COR-L47 (cell line): Measurements from ENCODE around the gene DUSP28.
"Not testable (repeated sequence)": the region's sequence is repeated elsewhere in the genome, so short reads cannot be mapped to it uniquely, and the experiment has no call there.

Experiments used
- DNase-seq: peaks from one replicate; lab custom pipeline; 2025; lab: John Stamatoyannopoulos, UW

DUSP28 gene

DNA sequence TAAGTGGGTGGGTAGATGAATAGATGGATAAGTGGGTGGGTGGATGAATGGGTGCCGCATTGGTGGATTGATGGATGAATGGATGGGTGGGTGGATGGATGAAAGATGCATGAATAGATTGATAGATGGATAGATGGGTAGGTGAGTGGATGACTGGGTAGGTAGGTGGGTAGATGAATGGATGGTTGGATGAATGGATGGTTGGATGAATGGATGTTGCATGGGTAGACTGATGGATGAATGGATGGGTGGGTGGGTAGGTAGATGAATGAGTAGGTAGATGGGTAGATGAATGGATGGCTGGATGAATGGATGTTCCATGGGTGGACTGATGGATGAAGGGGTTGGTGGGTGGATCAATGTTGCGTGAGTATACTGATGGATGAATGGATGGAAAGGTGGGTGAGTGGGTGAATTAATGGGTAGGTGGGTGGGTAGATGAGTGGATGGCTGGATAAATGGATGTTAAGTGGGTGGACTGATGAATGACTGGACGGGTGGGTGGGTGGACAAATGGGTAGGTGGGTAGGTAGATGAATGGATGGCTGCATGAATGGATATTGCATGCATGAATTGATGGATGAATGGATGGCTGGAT is 32.9 kb upstream of the DUSP28 start:
- DNase-seq = no peak

DNA sequence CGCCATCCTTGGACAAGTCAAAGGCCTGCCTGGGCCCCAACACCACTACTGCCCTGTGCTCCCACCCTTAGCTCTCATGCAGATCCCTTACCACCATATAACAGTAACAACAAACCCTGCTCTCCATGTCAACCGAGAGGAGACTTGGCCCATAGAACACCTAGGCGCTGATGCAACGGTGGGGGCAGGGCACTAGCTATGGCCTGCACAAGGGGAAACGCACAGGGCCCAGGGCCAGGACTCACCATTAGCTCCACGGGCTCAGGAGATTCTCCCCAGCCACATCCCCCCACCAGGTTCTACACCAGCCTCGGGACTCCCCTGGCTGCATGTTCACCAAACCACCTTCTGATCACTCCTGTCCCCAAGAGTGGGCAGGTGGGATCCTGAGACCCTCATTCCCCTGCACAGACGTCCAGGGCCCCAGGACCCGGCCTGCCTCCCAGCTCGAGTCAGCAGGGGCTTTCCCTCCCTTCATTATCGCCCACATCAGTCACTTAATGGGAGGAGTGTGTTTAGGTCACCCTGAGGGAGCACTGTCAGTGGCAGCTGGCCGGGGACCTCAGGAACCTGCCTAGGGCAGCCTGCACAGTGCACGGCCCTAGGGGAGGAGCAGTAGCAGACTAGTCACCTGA is 31.6 kb upstream of the DUSP28 start:
- DNase-seq = no peak

DNA sequence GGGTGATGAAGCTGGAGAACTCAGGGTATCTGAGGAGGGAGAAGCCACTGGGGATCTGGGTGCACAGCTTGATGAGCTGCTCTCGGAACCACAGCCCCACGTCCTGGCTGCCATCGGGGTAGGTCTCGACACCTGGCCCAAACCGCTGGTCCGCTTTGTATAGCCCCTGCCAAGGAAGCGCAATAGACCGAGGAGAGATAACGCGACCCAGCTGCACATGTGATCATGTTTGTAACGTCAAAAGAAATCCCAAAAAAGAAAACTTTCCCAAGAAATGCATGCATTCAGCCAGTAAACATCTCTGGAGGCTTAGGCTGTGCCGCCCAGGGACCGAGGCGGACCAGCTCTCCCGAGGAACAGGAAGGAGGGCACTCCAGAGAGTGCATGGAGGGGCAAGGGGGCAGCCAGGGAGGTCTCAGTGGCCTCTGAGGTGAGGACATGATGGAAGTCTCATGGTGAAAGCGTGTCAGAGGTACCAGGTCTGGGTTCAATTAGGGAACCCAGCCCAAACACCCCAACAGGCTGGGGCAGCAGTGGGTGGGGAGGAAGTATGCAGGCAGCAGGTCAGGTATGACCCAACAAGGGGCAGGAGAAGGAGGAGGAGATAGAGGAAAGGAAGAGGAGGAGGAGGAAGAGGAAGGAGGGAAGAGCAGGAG is 30.7 kb upstream of the DUSP28 start:
- no peak for DNase-seq

DNA sequence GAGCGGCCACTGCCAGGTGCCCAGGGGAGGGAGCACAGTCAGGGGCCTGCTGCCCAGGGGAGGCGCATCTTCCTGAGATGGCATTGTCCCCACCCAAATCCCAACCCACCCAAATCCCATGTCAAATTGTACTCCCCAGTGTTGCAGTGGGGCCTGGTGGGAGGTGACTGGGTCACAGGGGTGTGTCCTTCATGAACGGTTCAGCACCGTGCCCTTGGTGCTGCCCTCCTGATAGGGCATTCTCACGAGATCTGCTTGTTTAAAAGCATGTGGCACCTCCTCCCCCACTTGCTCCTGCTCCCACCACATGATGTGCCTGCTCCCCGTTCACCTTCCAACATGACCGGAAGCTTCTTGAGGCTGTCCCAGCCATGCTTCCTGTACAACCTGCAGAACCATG is 30.0 kb upstream of the DUSP28 start:
- DNase-seq = no peak

DNA sequence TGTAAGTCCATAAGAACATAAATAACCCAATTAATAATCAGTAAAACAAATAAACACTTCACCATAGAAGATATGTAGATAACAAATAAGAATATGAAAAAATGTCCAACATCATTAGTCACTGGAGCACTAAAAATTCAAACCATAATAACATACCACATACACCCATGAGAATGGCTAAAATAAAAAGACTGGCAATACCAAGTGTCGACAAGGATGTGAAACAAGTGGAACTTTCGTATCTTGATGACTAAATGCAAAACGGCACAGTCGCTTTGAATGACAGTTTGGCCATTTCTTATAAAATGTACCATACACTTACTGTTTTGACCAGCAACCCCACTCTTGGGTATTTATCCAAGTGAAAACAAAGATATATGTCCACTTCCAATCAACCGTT is 29.1 kb upstream of the DUSP28 start:
- DNase-seq = no peak

DNA sequence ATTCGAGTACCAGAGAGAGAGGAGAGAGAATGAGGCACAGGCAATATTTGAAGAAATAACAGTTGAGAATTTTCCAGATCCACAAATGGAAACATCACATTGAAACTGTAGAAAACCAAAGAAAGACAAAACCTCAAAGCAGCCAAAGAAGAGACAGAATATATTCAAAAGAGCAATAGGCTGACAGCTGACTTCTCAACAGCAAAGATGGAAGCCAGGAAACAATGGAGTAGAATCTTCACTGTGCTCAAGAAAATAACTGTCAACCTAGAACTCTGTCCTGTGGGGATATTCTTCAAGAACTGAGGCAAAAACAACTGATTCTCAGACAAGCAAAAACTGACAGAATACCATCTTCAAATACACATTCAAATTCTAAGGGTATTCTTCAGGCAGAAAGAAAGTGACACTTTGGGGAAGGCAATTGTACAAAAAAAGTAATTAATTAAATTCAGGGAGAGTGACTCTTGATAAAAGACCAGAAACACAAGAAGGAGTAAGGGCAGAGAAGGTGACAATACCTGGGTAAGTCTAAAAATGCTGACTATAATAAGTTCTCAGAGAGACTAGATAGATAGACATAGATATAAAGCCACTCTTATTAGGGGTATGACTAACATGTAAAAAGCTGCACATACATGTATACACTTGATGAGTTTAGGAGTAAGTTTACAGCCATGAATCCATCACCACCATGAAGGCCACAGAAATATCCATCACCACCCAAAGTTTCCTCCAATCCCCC is 28.0 kb upstream of the DUSP28 start:
- no peak for DNase-seq

DNA sequence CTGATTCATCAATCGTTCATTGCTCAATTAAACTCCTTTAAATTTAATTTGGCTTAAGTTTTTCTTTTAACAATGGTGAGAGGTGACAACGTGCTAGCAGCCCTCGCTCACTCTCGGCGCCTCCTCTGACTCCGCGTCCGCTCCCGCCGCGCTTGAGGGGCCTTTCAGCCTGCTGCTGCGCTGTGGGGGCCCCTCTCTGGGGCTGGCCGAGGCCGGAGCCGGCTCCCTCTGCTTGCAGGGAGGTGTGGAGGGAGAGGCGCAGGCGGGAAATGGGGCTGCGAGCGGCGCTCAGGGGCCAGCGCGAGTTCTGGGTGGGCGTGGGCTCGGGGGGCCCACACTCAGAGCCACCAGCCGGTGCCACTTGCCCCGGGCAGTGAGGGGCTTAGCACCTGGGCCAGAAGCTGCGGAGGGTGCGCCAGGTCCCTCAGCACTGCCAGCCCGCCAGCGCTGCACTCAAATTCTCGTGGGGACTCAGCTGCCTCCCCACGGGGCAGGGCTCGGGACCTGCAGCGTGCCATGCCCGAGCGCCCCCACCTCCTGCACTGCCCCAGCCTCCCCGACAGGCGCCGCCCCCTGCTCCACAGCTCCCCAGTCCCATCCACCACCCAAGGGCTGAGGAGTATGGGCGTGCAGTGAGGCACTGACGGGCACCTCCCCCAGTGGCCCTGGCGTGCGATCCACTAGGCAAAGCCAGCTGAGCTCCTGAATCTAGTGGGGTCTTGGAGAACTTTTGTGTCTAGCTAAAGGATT is 22.0 kb upstream of the DUSP28 start:
- no peak for DNase-seq

DNA sequence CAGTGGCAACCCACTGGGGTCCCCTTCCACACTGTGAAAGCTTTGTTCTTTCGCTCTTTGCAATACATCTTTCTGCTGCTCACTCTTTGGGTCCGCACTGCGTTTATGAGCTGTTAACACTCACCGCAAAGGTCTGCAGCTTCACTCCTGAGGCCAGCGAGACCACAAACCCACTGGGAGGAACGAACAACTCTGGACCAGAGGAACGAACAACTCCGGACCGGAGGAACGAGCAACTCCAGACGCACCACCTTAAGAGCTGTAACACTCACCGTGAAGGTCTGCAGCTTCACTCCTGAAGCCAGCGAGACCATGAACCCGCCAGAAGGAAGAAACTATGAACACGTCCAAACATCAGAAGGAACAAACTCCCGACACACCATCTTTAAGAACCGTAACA is 21.1 kb upstream of the DUSP28 start:
- DNase-seq = not testable (repeated sequence)

DNA sequence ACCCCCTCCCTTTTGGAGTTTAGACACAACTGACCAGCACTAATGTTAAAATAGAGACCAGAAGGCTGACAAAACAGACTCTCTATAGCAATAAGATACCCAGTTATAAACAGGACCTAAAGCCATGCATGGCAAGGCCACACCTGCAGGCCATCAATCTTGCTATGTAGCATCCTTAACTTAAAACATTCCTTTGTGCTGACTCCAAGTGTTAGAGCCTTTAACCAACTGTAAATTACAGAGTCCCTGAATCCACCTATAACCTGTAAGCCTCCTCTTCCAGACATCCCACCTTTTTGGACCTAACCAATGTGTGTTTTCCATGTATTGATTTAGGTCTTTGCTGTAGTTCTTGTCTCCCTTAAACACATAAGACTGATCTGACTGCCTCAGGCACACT is 20.3 kb upstream of the DUSP28 start:
- no peak for DNase-seq

DNA sequence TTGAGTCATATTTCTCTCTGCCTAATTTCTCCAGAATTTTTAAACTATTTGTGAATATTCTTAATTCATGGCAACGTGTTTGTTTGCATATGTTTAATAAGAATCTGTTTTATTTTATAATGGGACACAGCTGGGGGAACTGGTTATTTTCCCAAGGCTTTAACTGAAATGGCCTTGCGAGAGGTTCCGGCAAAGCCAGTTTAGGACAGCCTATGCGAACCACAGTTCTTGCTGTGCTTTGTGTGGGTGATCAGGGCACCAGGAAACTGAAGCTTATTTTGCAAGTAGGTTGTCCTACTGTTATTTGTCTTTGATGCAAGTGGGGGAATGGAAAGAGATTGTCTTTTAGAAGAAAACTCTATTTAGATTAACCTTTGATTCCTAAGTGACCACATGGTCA is 8.9 kb upstream of the DUSP28 start:
- no peak for DNase-seq

DNA sequence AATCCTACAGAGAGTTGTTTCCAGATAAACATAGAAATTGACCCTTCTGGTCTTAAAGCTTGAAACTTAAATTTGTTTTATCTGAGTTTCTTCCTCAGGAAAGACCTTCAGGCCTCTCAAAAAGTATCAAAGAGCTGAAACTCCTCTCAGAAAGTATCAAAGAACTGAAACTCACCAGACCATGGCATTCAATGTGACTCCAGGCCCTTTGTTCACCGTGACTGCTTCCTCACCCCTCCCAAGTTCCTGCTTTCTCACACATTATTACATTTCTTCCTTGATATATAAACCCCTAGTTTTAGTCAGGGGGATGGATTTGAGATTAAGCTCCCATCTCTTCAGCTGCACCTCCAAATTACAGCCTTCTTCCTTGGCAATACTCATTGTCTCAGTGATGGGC is 8.3 kb upstream of the DUSP28 start:
- DNase-seq = no peak

DNA sequence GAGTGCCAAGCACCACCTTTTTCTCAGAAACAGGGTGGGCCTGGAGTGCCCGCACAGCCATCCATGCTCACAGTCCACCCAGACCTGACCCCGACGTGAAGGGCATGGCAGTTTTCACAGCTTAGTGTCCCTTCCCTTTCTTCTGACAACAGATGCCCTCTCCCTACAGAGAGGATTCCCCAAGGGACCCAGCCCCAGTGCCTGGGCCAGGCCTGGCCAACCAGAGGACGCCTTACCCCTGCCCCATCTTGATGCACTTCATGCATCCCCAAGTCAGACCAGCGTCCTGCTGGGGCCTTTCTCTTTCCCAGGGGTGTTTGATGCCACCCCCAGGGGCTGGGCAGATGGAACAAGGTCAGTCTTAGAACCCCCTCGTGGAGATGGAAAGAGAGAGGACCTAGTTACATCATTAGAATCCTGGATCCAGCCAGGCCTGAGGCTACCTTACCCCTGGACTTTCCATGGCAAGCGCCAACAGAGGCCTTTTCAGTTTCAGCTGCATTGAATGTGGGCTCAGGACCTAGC is 6.1 kb upstream of the DUSP28 start:
- DNase-seq = no peak

DNA sequence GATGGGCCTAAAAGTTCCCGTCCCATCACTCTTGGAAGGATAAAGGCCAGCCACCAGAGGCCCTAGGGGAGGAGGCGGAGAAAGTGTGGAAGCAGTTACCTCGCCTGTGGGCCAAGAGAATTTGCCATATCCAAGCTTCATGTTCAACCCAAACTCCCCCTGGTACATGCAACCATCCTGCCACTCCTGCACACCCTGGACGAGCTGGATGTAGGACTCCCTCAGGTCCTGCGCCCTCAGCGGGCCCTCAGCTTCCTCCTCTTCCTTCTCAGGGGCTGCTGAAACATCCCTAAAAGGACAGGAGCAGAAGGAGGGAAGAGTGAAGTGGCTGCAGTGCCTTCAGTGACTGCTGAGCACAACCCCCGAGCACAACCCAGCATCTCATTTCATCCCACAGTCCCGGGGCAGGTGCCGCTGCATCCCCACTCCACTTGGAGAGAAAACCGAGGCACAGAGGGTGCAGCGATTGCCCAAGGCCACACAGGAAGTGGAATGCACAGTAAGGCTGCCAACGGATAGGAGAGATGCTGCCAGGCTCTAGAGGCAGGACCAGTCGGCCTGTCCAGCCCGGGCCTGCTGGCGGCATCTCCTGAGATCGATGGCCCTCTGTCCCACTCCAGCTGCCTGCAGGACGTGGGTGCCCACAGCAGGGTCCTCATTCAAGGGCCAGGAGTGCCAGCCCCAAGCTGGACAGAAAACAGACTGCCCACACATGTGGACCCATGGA is 5.2 kb upstream of the DUSP28 start:
- no peak for DNase-seq

DNA sequence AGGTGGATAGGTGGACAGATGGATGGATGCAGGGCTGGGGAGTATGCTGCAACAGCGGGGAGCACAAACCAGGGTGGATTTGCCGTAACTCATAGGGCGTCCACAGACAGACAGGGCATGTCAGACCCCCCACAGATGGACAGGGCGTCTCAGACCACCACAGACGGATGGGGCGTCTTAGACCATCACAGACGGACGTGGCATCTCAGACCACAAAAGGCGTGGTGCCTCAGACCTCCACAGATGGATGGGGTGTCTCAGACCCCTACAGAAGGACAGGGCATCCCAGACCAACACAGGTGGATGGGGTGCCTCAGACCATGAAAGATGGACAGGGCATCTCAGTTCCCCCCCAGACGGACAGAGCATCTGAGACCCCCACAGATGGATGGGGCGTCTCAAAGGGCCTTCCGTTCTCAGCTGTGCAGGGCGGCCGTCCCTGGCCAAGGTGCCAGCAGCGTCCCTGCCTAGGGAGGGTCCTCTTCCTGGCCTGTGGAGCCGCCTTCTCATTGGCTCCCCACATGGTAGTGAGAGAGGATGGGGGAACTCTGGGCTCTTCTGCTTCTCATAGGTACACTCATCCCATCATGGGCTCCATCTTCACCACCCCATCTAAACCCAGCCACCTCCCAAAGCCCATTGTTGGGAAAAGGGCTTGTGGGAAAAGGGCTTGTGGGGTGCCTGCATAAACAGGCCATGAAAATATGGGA is 4.5 kb upstream of the DUSP28 start:
- DNase-seq = no peak

DNA sequence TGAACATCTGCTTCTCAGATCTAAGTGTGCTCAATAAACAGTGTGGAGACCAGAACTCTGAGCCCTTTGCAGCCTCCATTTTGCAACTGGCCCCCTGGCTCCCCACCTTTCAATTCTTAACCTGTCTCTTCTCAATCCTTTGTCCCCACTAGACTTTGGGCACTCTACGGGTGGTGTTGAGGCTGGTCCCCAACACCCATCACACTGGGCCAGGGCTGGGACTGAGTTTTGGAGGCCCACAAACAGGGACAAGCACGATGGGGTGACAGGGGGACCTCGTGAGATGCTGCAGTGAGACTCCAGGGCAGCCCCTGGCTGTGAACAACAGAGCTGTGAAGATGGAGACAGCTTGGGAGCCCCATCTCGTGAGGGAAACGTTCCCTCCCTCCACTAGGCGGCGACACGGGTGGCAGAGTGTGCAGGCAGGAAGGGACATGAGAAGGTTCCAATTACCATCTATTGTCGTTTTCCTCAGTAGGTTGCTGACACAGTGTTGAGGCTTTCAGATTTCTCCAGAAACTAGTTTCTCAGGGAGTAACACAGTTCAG is 3.5 kb upstream of the DUSP28 start:
- no peak for DNase-seq

DNA sequence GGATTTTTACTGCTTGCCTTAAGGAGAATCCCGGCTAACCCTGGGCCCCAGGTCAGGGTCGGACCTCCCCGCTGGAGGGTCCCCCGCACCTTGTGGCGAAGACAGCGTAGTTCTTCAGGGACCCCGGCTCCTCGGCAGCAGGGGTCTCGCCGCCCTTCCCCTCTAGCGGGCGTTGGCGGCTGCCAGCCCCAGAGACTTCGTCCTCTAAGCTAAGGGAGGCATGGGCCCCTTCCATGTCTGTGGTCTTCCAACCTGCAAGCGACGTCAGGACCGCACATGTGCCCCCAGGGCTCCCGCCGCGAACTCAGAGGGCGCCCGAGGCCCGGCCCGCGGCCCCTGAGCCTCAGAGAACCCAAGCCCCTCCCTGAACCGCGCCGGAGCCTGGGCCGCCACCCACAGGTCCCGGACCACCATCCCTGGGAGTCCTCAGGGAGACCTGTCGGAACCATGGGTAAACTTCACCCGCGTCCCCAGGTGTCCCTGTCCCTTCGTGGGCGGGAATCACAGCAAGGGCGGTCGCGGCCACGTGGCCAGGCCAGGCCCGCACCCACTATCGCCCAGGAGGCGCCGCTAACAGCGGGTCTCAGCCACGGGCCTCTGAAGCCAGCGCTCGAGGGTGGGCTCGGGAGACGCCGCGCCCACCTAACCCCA is 2.9 kb upstream of the DUSP28 start:
- DNase-seq = no peak

DNA sequence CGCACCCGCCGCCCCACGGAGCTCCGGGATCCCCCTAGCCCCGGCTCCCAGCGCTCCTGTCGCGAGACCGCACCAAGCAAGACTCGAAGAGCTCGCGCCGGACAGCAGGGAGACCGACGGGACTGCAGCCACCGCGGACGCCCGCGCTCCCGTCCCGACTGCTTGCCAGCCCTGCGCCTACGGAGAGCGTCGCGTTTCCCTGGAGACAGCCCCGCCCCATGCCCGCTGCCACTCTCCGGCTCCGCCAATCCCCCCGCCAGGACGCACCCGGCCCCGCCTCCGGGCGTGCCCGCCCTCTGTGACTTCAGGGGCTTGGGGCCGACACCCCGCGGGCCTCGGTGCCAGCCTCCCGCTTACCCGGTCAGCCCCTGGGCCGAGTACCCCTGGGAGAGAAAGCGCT is 2.3 kb upstream of the DUSP28 start, which contains the start of gene ANKMY1:
Gene ANKMY1 (minus strand): TSS at position 181 of the 400 bp plus-strand sequence. CDS start 653 bp downstream, outside the sequence.
- no peak for DNase-seq

DNA sequence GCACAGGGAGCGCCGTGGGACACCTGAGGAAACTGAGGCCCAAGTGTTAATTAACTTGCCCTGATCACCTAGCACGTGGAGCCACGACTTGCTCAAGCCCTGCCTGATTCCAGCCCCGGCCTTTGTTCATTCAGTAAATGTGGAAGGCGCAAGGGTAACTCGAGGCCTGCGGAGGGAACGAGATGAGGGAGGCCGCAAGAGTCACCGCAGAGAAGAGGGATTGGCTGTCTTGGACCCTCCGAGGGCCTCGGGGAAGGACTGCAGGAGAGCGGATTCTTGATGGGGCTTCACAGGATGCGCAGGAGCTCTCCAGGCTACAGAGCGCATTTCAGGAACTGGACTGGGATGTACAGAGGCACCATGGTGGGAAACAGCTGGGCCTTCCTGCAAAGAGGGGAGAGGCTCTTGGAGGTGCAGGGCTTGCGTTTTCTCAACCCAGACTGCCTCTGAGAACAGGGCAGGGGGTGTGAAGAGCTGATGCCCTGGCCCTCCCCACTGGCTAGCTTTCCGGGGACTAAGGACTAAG is 1.9 kb upstream of the DUSP28 start:
- DNase-seq = no peak

DNA sequence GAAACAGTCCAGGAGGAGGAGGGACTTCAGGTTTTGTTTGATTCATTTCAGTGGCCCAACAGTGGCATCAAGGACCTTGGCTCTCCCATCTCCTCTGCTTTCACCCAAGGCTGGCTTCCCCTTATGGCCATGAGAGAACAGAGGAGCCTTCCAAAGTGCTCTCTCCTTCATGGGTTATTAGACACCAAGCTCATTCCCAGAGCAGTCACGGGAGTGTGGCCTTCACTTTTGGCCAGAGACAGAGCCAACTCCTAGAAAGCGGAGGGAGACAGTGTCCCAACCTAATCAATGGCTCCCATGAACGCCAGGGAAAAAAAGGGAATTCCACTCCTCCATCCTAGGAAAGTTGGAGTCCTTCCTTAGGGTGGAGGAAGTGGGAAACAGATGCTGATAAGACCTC is 871 bp upstream of the DUSP28 start:
- DNase-seq = no peak
